Frontal cortex (tissue), 4 donors: Measurements from ENCODE around the gene SIK2. TPM values are rescaled to one million over a fixed set of nuclear protein-coding genes. Genes with fewer than 3 reads are reported as not detected.
A peak's percentile ranks its signal among the peaks of the same experiment; 100 is the strongest.

Experiments used
- DNase-seq, 2 donors: peaks; one replicate each; pipeline ENCODE4 v3.0.0; 2012; ENCODE audit warnings: low spot score in 2 of 2
- FAIRE-seq: peaks from 2 replicates; lab custom pipeline; 2012; peaks lifted over from hg19 to GRCh38; lab: Jason Lieb, UNC
- total RNA-seq: library from RNA; depleted of rRNA; stranded (reverse); fragments of >200 nt; gene quantifications from one replicate; pipeline ENCODE4 v1.2.3, GENCODE V29; 2014
- donor health status: control.
- donor health status: control.
- donor health status: control.

The SIK2 gene
- total RNA-seq, 1 donor from 2014 or later: 13.9 TPM

DNA sequence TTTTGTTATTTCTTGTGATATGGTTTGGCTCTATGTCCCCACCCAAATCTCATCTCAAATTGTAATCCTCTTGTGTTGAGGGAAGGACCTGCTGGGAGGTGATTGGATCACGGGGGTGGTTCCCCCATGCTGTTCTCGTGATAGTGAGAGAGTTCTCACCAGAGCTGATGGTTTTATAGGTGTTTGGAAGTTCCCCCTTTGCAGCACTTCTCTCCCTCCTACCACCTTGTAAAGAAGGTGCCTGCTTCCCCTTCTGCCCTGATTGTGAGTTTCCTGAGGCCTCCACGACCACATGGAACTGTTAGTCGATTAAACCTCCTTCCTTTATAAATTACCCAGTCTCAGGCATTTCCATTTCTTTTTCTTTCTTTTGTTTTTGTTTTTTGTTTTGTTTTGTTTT, 24.4 kb upstream of the SIK2 start:
- DNase-seq (no peak), FAIRE-seq (no peak)

DNA sequence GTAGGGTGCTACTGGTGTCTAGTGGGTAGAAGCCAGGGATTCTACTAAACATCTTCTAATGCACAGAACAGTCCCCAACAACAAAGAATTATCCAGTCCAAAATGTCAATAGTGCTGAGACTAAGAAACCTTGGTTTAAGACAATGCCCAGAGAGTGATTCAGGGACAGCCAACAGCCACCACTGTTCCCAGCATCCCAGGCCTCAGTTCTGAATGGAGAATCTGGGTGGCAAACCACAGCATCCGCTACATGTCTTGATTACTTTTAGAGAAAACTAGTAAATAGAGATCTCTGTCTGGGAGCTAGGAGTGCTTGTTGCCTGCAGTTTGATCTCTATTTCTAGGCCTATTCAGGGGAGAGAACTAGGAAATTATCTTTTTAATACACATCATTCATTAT, 20.9 kb upstream of the SIK2 start:
- FAIRE-seq (no peak), DNase-seq (no peak)

DNA sequence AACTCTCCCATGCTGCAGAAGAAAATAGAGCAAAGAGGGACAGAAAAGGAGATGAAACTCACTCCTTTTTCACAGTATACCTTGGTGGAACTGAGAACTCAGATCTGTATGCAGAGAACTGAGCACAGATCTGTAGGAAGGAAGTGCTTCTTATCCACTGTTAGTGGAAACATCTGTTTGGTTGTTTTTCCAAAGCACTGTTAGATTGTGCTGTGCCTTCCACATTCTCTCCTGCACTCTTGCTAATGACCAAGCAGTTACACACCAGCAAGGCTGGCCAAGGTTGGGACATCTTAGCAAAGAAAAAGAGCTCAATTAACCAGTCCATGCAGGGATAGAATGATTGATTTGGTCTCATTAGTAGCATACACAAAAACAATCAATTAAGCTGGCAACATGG, 20.1 kb upstream of the SIK2 start:
- DNase-seq (no peak), FAIRE-seq (no peak)

DNA sequence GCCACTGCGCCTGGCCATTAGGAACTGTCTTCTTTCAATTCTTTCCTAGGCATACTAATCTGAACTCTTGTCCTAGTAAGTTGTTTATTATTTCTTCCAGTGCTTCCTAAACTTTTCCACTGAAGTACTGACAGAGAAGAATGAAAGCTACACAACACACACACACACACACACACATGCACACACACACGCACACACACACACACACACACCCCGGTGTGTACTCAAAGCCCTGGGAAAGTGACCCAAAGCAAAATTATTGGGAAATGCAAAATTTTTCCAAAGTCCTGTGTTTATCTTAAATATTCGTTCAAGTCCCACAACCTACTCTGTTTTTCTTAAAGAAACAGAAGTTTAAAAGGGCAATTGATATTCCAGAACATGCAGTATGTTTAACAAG, 19.4 kb upstream of the SIK2 start:
- FAIRE-seq (no peak), DNase-seq (no peak)

DNA sequence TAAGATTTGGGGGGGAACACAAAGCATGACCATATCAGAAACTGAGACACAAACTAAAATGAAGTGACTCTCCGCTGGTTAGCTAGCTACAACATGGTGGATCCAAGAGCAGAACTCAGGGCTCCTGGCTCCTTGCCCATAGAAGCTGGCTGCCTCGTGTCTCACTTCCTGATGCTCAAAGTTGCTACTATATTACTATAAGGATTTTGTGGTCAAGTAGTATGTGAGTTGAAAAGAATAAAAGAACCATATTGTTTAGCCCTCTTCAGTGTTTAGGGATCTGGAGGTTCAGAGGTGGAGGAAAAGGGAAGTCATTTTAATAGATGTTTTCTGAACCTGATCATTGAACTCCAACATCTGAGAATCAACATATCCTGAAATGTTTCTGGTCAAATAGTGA, 16.9 kb upstream of the SIK2 start:
- FAIRE-seq: no peak

DNA sequence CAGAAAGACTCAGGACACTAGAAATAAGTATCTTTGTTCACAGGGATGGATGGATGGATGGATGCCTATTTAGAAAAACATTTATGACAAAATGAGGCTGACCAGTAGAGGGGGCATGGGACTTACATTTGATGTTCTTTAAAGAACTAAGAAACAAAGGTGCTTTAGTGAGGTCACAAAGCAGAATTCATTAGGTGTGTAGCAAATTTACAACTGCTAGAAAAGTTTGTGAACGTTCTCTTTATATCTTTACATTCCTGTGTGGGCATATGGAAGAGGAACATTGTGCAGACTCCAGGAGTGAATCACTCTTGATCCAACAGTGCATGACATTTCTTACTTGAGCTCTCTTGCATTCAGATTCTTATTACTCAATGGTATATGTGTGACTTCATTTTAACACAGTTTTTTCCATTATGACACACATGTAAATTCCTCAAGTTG, 15.8 kb upstream of the SIK2 start:
- DNase-seq (peak in 1 of 2 donors; percentile 30), FAIRE-seq (no peak)

More for the DNA sequence above, 16.9 kb upstream of the SIK2 start:
- no peak for DNase-seq

DNA sequence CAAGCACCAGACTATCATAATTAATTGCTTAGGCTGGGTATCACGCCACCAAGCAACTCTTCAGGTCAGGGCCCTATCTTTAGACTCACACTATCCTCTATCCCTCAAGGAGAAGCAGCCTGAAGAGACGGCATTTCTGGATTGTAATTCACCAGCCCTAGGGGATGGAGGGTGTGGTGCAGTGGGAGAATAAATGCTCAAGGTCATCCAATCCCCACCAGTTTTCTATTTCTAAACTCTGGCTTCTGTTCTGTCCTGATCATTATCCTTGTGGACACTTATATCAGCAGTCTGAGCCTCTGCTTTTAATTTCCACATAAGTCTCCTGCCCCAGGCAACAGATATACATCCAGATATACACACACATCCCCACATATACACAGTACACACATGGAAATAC, 13.1 kb upstream of the SIK2 start:
- DNase-seq (no peak), FAIRE-seq (no peak)

DNA sequence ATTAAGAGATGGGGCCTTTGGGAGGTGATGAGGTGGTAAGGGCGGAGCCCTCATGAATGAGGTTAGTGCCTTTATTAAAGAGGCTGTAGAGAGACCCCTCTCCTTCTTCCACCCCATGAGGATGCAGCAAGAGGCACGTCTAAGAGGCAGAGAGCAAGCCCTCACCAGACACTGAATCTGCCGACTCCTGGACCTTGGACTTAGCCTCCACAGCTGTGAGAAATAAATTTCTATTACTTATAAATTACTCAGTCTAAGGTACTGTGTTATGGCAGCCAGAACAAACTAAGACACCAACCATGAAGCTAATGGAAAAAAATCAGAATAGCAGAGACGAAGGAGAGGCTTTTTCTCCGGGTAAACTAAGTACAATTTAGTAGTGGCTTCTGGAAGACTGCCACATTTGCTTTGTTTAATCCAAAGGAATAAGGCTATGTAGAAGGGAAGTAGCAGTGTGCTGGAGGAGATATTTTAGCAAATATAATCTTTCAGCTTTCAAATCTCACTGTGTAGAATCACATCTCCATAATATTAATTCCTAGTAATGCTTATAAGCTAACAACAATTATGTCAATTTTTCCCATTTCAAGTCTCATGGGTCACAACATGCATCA, 12.3 kb upstream of the SIK2 start:
- no peak for FAIRE-seq

DNA sequence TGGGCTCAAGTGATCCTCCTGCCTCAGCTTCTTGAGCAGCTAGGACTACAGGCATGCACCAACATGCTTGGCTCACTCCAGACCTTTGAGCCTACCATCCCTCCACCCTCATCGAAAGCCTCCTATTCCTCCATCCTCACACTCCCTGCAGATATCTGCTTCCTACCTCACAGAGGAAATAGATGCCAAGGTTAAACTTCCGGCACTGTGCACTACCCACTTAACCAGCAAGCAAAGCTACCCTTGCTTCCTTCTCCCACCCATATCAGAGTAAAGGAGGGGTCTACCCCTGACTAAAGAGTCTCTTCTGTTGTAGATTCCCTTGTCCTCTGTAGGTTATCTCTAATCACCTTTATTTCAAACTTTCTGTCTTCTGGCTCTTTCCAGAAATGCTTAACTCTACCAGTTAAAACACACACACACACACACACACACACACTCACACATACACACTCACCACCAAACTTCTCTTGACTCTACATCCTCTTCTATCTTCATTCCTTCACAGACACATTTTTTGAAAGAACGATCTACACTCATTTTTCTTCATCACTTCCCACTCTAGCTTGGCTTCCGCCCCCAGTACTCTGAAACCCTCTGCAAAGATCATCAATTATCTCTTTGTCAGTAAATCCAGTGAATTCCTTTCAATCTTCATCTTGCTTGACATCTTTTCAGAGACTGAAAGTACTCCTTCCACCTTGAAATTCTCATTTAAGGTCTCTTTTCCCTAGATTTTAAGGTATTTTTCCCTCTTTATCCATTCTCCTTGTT, 10.9 kb upstream of the SIK2 start:
- FAIRE-seq (no peak), DNase-seq (no peak)

More for the DNA sequence above, 12.3 kb upstream of the SIK2 start:
- DNase-seq: no peak

DNA sequence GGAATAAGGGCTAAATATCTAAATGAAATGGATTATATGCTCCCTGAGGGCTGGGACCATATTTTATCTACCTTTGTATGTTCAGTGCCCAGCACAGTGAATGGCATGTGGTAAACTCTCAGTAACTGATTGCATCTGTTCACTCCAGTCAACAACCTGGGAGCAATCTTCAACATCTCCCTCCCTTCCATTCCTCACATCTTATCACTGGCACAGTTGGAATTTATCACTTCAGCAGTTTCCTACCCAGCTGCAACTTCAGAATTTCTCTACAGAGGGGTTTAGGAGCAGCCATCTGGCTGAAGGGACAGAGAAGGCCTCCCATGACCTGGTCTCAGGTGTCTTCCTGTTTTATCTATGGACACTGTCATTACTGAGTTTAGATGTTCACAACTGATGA, 9.8 kb upstream of the SIK2 start:
- FAIRE-seq: no peak
- no peak for DNase-seq

DNA sequence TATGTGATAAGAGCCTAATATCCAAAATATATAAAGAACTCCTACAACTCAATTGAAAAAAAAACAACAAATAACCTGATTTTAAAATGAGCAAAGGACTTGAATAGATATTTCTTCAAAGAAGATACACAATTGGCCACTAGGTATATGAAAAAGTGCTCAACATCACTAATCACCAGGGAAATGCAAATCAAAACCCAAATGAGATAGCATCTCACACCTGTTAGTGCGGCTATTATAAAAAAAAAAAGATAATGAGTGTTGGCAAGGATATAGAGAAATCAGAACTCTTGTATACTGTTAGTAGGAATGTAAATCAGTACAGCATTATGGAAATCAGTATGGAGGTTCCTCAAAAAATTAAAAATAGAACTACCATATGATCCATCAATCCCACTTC, 5.9 kb upstream of the SIK2 start:
- no peak for DNase-seq
- FAIRE-seq: no peak

DNA sequence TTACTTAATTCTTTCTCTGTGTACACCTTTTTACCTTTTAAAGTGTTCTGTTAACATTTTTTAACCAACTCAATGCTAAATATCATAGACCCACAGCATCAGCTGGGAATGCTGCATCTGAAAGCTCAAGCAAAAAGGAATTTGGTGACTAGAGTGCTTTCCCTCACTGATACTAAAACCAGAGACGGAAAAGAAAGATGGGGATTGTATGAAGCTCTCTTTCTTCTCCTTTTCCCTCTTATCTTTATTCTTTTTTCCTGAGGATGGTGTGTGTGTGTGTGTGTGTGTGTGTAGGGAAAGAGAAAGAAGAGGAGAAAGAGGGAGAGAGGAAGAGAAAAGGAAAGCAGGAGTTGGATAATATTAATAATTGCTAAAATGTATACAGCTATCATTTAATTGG, 4.1 kb upstream of the SIK2 start:
- FAIRE-seq (no peak), DNase-seq (no peak)

DNA sequence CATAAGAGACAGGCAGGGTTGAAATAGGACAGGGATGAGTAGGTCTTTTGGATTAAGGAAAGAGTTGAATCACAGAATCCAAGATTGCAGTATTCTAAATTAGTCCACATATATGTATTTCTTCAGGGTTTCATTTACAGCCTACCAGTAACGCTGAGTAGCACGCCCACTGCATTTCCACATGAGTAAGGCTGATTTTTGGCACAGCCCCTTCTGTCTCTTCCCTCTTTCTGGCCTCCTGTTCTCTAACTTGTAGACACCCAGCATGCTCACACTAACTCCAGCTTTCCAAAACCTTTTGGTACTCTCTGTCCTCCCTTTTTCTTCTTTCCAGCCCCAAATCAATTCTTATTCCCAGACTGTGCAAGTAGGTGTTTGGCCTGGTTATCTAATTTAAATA, 3.7 kb upstream of the SIK2 start:
- DNase-seq (no peak), FAIRE-seq (no peak)

DNA sequence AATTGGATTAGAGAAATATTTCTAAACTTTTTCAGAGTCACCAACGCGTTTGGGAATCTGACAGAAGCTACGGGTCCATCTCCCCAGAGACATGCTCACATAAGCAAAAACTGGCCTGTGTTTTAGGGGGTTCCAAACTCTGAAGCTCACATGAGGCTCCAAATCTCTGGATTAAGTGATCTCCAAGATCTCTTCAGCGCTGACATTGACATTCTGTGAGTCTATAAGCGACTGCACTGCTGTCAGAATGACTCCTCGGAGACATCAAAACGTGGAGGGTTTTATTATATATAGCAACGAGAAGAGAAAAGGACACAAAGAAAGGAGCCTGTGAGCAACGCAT, 642 bp upstream of the SIK2 start:
- no peak for DNase-seq
- no peak for FAIRE-seq

DNA sequence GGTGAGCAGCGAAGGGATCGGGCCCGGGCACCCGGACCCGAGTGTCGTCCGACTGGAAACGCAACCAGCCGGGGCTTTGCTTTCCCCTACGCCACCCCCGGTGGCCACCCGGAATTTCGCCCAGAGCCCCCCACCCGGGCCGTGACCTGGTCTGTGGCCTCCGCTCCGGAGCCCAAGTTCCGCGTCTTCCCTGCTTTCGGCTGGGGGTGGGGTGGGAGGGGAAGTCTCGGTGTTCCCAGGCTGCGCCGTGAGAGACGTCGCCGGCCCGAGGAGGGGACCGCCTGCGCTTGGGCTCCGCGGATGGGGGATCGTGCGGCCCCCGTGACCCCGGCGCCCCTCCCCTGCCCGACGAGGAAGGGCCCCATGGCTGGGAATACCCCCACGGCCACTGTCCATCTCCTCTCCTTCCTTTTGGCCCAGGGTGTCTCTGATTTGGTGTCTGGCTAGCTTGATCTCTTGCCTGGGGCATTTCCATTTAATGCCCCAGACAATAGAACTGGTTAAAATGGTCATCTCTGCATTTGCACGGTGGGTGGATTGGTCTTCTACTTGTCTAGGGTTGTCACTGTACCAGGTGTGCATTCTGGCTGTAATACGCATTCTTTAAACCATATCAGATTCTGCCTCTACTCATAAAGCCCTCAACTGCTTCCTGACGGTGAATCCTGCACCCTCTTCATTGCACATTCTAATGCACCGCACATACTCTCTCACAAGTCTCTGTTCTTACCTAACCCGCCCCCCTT, 789 bp downstream of the SIK2 start:
- DNase-seq (peak; percentile 18 to 45), FAIRE-seq (no peak)

DNA sequence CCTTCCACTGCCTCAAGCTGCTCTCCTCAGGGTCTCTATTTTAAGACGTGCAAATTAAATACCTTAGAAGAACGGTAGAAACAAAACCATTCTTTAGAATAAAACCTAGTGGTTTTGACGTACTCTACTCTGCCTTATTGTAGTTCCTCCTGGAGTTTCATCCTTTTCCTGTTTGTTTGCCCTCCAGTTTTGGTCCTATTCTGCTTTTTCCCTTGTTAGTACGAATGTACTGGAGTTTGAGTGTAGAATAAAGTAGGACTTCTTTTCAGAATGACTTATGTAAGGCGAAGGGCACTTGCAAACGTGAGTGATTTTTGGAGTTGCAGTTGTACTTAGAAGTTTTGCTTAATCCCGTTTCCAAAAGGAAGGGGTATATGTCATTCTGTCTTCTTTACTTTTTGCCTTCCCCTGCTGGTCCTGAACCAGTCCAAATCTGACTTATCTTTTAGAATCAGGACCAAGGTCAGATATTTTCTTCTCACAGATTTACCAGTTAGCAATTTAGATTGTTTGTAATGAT, 1.4 kb downstream of the SIK2 start:
- DNase-seq (peak in 1 of 2 donors; percentile 6), FAIRE-seq (no peak)

DNA sequence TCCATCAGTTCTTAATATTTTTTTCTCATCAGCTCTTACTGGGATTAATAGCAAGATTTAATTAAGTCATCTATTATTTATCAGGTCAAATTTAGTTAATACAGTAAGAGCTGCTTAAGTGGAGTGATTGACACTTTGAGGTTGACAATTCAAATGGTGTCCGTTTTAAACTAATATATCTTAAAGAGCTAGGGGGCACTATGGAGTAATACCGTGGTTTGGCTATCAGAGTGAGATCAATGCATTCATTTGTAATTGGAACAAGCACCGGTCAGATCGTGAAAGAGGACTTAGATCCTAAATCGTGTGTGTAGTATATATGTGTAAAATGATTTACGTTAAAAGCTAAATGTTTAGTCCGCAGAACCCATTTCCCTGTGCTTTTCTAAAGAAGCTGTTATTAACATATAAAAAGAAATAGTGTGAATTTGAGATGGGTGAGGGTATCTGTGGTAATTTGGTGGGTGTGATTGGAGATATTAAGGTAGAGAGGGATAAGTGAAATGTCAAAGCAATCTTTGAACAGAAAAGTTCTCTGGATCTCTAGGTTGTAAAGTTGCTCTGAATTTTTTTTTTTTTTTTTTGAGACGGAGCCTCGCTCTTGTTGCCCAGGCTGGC, 2.3 kb downstream of the SIK2 start:
- DNase-seq (peak in 1 of 2 donors; percentile 28), FAIRE-seq (peak; percentile 52)

DNA sequence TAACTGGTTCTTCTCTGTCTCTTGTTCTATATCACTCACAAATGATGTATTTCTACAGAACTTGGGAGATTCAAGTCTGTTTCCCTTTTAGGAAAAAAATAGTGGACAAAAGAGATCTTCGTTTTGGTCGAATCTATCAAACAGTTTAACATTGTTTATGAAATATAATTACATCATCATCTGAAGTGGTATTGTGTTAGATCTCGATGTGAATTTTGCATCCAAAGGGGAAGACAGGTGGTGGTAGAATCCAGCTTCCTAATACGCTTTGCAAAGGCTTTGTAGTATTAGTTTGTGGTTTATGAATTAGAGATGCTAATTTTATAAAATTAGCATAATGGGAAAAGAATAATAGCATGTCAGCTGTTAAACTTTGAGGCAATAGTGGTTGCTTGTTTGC, 3.4 kb downstream of the SIK2 start:
- FAIRE-seq: no peak
- DNase-seq: no peak

DNA sequence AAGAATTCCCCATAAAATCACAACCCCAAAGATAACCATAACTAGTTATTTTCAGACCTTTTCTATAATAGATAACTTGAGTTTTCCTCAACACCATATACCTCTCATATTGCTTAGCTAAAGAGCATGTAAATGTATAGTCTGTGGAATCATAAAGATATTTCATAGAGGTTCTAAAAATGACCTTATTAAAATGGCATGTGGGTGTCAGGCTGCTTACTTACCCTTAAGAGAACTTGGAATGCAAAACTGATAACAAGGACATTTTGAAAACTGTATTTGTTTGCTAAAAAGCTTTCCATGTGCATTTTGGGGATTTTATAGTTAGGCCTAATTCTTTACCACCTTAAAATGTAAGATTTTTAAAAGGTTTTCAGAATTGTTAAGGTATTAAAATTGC, 4.7 kb downstream of the SIK2 start:
- no peak for DNase-seq

DNA sequence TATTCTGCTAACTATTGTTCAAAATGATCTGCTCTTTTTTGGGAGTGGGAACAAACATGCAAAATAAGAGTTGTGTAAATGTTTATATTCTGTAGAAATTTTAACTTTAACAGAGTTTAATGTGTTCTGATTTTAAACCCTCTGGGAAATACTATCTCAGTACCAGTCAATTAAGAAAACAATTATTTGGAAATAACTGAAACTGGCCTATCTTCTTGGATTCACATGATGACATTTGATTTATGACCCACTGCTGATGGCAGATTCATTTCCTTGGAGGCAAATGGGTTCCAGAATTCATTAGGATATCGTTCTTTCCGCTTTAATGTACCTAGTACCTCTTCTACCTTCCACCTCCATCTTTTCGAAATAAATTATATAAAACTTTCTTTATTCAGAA, 5.5 kb downstream of the SIK2 start:
- no peak for FAIRE-seq
- DNase-seq: no peak

More for the DNA sequence above, 4.7 kb downstream of the SIK2 start:
- FAIRE-seq: no peak
